ENCODE results near the gene ZNF273. TPM values are rescaled to one million over a fixed set of nuclear protein-coding genes. Genes with fewer than 3 reads are reported as not detected.

The ZNF273 gene
- total RNA-seq, 2 experiments from 2014 or later: 22.8 to 23.7 TPM

DNA sequence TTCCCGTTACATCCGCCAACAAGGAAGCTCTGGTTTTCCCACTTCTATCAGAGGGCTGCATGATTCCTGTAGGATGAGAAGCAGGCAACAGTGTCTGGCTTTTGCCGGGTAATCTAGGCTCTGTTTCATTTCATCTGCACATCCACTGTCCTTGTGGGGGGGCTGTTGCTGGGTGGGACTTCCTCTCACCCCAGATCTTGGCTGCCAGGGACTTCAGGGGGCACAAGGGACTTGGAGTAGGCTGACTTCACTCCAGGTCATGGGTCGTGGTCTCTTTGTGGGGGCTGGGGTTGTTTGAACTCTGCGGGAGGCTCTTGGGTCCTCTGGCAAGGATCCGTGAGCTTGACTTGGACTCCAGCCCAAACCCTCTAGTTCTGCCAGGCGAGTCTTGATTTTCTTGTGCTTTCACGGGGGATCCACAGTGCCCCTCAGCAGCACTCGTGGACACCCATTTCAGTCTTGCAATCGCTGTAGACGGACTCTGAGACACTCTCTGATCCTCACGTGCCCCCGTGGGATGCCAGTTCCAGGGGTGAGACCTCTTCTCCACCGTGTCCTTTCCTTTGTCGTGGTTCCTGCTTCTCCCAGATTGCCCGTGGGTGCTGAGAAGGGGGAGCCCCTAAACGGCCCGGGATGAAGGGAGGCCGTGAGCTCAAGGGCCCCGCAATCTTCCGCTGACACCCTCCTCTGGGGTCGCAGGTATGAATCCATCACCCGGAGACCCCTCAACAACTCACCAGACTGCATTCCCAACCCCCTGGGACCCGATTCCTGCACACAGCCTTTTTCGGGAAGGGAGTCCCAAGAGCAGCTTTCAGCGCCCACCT lies 21.4 kb upstream of the ZNF273 start:
- no peak overlapping the region for H2AFZ ChIP-seq (ENCODE audit: low read length)
- no peak overlapping the region for H3K4me3 ChIP-seq (ENCODE audit: low read depth, low read length, poor library complexity, severe bottlenecking)
- no TSS peak for BruUV-seq (replicated peaks)
- POLR2A ChIA-PET: no interaction called here
- no peaks in the 10 kb centered on the region for H3K9me2 ChIP-seq (ENCODE audit: insufficient read depth, low read length)
- CTCF ChIA-PET (ENCODE audit: unreplicated experiment): no interaction called here
- intact Hi-C loops (cut with micrococcal nuclease; ENCODE audit: unreplicated experiment): no loop called here
- H3K79me2 ChIP-seq (ENCODE audit: insufficient read depth, low read depth, low read length): no peaks in the 10 kb centered on the region
- no peak for DNase-seq (ENCODE audit: low spot score)
- no peaks in the 10 kb centered on the region for H3K9me3 ChIP-seq (ENCODE audit: low read length)
- no peak for TF ChIP-seq EZH2phosphoT487 (IDR thresholded peaks at IDR 0.05; ENCODE audit: borderline replicate concordance, low read depth, low read length)
- TF ChIP-seq, protein P1, sequence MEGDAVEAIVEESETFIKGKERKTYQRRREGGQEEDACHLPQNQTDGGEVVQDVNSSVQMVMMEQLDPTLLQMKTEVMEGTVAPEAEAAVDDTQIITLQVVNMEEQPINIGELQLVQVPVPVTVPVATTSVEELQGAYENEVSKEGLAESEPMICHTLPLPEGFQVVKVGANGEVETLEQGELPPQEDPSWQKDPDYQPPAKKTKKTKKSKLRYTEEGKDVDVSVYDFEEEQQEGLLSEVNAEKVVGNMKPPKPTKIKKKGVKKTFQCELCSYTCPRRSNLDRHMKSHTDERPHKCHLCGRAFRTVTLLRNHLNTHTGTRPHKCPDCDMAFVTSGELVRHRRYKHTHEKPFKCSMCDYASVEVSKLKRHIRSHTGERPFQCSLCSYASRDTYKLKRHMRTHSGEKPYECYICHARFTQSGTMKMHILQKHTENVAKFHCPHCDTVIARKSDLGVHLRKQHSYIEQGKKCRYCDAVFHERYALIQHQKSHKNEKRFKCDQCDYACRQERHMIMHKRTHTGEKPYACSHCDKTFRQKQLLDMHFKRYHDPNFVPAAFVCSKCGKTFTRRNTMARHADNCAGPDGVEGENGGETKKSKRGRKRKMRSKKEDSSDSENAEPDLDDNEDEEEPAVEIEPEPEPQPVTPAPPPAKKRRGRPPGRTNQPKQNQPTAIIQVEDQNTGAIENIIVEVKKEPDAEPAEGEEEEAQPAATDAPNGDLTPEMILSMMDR (conservative IDR thresholded peaks at IDR 0.05; ENCODE audit: low read length): no peak
- no peaks in the 10 kb centered on the region for H3K4me1 ChIP-seq (ENCODE audit: insufficient read depth, low read length, poor library complexity, severe bottlenecking)
- H4K20me1 ChIP-seq (ENCODE audit: insufficient read depth, low read length): no peaks in the 10 kb centered on the region
- no peak overlapping the region for H3K4me2 ChIP-seq (ENCODE audit: low read length)
- no peaks in the 10 kb centered on the region for H3K36me3 ChIP-seq (ENCODE audit: insufficient read depth, low read length)
- no peak overlapping the region for H3K27ac ChIP-seq (ENCODE audit: low read depth, low read length, poor library complexity, severe bottlenecking)

DNA sequence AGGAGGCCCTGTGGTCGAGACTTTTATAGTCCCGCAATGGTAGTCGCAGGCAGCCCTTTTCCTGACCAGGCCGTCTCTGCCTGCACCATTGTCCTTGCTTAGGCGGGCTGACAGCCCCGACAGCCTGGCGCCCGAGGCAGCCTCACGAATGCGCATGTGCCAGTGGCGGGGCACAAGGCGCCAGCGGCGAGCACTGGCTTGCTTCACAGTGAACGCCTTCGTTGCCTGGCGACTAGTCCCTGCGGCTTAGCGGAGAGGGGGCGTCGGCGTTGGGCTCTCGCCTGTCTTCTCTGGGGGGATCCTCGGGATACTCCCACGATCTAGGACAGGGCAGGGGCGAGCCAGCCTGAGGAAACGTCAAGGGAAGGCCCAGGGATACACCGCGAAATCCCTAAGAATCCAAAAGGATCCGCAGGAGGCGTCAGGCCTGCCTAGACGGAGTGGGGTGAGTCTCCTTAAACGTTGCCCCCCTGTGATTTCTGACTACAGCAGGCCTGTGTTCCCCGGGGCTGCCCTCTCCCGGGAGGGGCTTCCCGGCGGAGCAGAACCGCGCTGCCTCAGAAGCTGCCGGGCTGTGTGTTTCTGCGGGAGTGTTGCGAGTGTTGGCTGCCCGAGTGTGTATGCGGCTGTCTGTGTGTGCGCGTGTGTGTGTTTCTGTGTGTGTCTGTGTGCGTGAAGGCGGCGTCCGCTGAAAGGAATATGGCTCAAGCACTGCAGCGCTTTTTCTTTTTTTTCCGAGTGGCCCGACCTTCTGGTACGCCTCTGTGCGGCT lies 20.5 kb upstream of the ZNF273 start:
- H3K79me2 ChIP-seq (ENCODE audit: insufficient read depth, low read depth, low read length): no peaks in the 10 kb centered on the region
- no TSS peak for BruUV-seq (replicated peaks)
- no peak overlapping the region for H3K4me3 ChIP-seq (ENCODE audit: low read depth, low read length, poor library complexity, severe bottlenecking)
- no peaks in the 10 kb centered on the region for H4K20me1 ChIP-seq (ENCODE audit: insufficient read depth, low read length)
- ChIA-PET CTCF (ENCODE audit: unreplicated experiment) (no interaction called here), POLR2A (no interaction called here)
- no peaks in the 10 kb centered on the region for H3K36me3 ChIP-seq (ENCODE audit: insufficient read depth, low read length)
- no peak for DNase-seq (ENCODE audit: low spot score)
- H2AFZ ChIP-seq (ENCODE audit: low read length): no peak overlapping the region
- H3K27ac ChIP-seq (ENCODE audit: low read depth, low read length, poor library complexity, severe bottlenecking): no peak overlapping the region
- TF ChIP-seq, protein P1 (conservative IDR thresholded peaks at IDR 0.05; ENCODE audit: low read length): no peak
- no peak for TF ChIP-seq EZH2phosphoT487 (IDR thresholded peaks at IDR 0.05; ENCODE audit: borderline replicate concordance, low read depth, low read length)
- H3K4me1 ChIP-seq (ENCODE audit: insufficient read depth, low read length, poor library complexity, severe bottlenecking): no peaks in the 10 kb centered on the region
- no peak overlapping the region for H3K4me2 ChIP-seq (ENCODE audit: low read length)
- intact Hi-C loops (cut with micrococcal nuclease; ENCODE audit: unreplicated experiment): no loop called here
- H3K9me3 ChIP-seq (ENCODE audit: low read length): no peaks in the 10 kb centered on the region
- no peaks in the 10 kb centered on the region for H3K9me2 ChIP-seq (ENCODE audit: insufficient read depth, low read length)

Data from OCI-LY7 (cell line).